Measurements from ENCODE around the gene MTM1.
A peak's percentile ranks its signal among the peaks of the same experiment; 100 is the strongest.

The MTM1 gene

GRCh38 chrX:150643958-150644357, 75.5 kb downstream of the MTM1 start:
- peaks cover 3% of the 10 kb centered on the region for H3K36me3 ChIP-seq (ENCODE audit: insufficient read depth, low read length)
- H3K9me3 ChIP-seq (ENCODE audit: control insufficient read depth, insufficient read depth, low read length): no peaks in the 10 kb centered on the region
- no peaks in the 10 kb centered on the region for H3K4me1 ChIP-seq (ENCODE audit: insufficient read depth, low read length)
- no peak overlapping the region for H3K9ac ChIP-seq (ENCODE audit: low read depth, low read length)

GRCh38 chrX:150644422-150644821, 76.0 kb downstream of the MTM1 start:
- Histone ChIP-seq H3K9me3 (ENCODE audit: control insufficient read depth, insufficient read depth, low read length) (no peaks in the 10 kb centered on the region), H3K4me1 (ENCODE audit: insufficient read depth, low read length) (no peaks in the 10 kb centered on the region), H3K36me3 (ENCODE audit: insufficient read depth, low read length) (peaks cover 3% of the 10 kb centered on the region), H3K9ac (ENCODE audit: low read depth, low read length) (no peak overlapping the region)

GRCh38 chrX:150647331-150647730, 78.9 kb downstream of the MTM1 start:
- H3K4me1 ChIP-seq (ENCODE audit: insufficient read depth, low read length): no peaks in the 10 kb centered on the region
- no peaks in the 10 kb centered on the region for H3K9me3 ChIP-seq (ENCODE audit: control insufficient read depth, insufficient read depth, low read length)
- no peaks in the 10 kb centered on the region for H3K36me3 ChIP-seq (ENCODE audit: insufficient read depth, low read length)
- H3K9ac ChIP-seq (ENCODE audit: low read depth, low read length): no peak overlapping the region

- H3K9me3 ChIP-seq (ENCODE audit: control insufficient read depth, insufficient read depth, low read length): no peaks in the 10 kb centered on the region
- no peaks in the 10 kb centered on the region for H3K4me1 ChIP-seq (ENCODE audit: insufficient read depth, low read length)
- H3K9ac ChIP-seq (ENCODE audit: low read depth, low read length): no peak overlapping the region
- H3K36me3 ChIP-seq (ENCODE audit: insufficient read depth, low read length): 0 out of 2 replicates have a peak, but pooled peaks cover 4% of the 10 kb centered on the region
These were observed 80.0 kb downstream of the MTM1 start for GRCh38 chrX:150648296-150648940.

- Histone ChIP-seq H3K36me3 (ENCODE audit: insufficient read depth, low read length) (0 out of 2 replicates have a peak, but pooled peaks cover 9% of the 10 kb centered on the region), H3K9me3 (ENCODE audit: control insufficient read depth, insufficient read depth, low read length) (no peaks in the 10 kb centered on the region), H3K4me1 (ENCODE audit: insufficient read depth, low read length) (no peaks in the 10 kb centered on the region), H3K9ac (ENCODE audit: low read depth, low read length) (no peak overlapping the region)
These were observed 80.9 kb downstream of the MTM1 start for GRCh38 chrX:150649096-150649870.

GRCh38 chrX:150651906-150652305, 83.5 kb downstream of the MTM1 start:
- no peaks in the 10 kb centered on the region for H3K4me1 ChIP-seq (ENCODE audit: insufficient read depth, low read length)
- H3K9me3 ChIP-seq (ENCODE audit: control insufficient read depth, insufficient read depth, low read length): no peaks in the 10 kb centered on the region
- no peak overlapping the region for H3K9ac ChIP-seq (ENCODE audit: low read depth, low read length)
- 0 out of 2 replicates have a peak, but pooled peaks cover 9% of the 10 kb centered on the region for H3K36me3 ChIP-seq (ENCODE audit: insufficient read depth, low read length)

- no peaks in the 10 kb centered on the region for H3K4me1 ChIP-seq (ENCODE audit: insufficient read depth, low read length)
These were observed 87.4 kb downstream of the MTM1 start for GRCh38 chrX:150655788-150656187.

GRCh38 chrX:150663073-150663472, 94.7 kb downstream of the MTM1 start:
- Histone ChIP-seq H3K9ac (ENCODE audit: low read depth, low read length) (no peak overlapping the region), H3K9me3 (ENCODE audit: control insufficient read depth, insufficient read depth, low read length) (no peaks in the 10 kb centered on the region), H3K36me3 (ENCODE audit: insufficient read depth, low read length) (no peaks in the 10 kb centered on the region; the same call in 1 of the 2 replicates), H3K4me1 (ENCODE audit: insufficient read depth, low read length) (no peaks in the 10 kb centered on the region)

More at GRCh38 chrX:150655788-150656187, 87.4 kb downstream of the MTM1 start:
- H3K9ac ChIP-seq (ENCODE audit: low read depth, low read length): no peak overlapping the region
- H3K36me3 ChIP-seq (ENCODE audit: insufficient read depth, low read length): 0 out of 2 replicates have a peak, but pooled peaks cover 9% of the 10 kb centered on the region
- no peaks in the 10 kb centered on the region for H3K9me3 ChIP-seq (ENCODE audit: control insufficient read depth, insufficient read depth, low read length)

GRCh38 chrX:150664290-150664689, 95.9 kb downstream of the MTM1 start:
- H3K36me3 ChIP-seq (ENCODE audit: insufficient read depth, low read length): no peaks in the 10 kb centered on the region; the same call in 1 of the 2 replicates
- no peaks in the 10 kb centered on the region for H3K4me1 ChIP-seq (ENCODE audit: insufficient read depth, low read length)
- no peak overlapping the region for H3K9ac ChIP-seq (ENCODE audit: low read depth, low read length)
- no peaks in the 10 kb centered on the region for H3K9me3 ChIP-seq (ENCODE audit: control insufficient read depth, insufficient read depth, low read length)

- Histone ChIP-seq H3K4me1 (ENCODE audit: insufficient read depth, low read length) (no peaks in the 10 kb centered on the region), H3K9me3 (ENCODE audit: control insufficient read depth, insufficient read depth, low read length) (0 out of 2 replicates have a peak, but pooled peaks cover 4% of the 10 kb centered on the region), H3K36me3 (ENCODE audit: insufficient read depth, low read length) (no peaks in the 10 kb centered on the region; the same call in 1 of the 2 replicates), H3K9ac (ENCODE audit: low read depth, low read length) (no peak overlapping the region)
These were observed 107.8 kb downstream of the MTM1 start for GRCh38 chrX:150676221-150676620.

- Histone ChIP-seq H3K9me3 (ENCODE audit: control insufficient read depth, insufficient read depth, low read length) (0 out of 2 replicates have a peak, but pooled peaks cover 4% of the 10 kb centered on the region), H3K9ac (ENCODE audit: low read depth, low read length) (no peak overlapping the region), H3K36me3 (ENCODE audit: insufficient read depth, low read length) (no peaks in the 10 kb centered on the region), H3K4me1 (ENCODE audit: insufficient read depth, low read length) (peaks cover 4% of the 10 kb centered on the region; the same call in 1 of the 2 replicates)
These were observed 112.6 kb downstream of the MTM1 start for GRCh38 chrX:150680974-150681373.

- H3K9me3 ChIP-seq (ENCODE audit: control insufficient read depth, insufficient read depth, low read length): no peaks in the 10 kb centered on the region
- H3K4me1 ChIP-seq (ENCODE audit: insufficient read depth, low read length): peaks cover 4% of the 10 kb centered on the region
- no peak overlapping the region for H3K9ac ChIP-seq (ENCODE audit: low read depth, low read length)
- H3K36me3 ChIP-seq (ENCODE audit: insufficient read depth, low read length): no peaks in the 10 kb centered on the region
These were observed 114.7 kb downstream of the MTM1 start for GRCh38 chrX:150683112-150683511.

- H3K4me1 ChIP-seq (ENCODE audit: insufficient read depth, low read length): peaks cover 6% of the 10 kb centered on the region
- H3K9me3 ChIP-seq (ENCODE audit: control insufficient read depth, insufficient read depth, low read length): no peaks in the 10 kb centered on the region
- H3K9ac ChIP-seq (ENCODE audit: low read depth, low read length): no peak overlapping the region
- no peaks in the 10 kb centered on the region for H3K36me3 ChIP-seq (ENCODE audit: insufficient read depth, low read length)
These were observed 115.2 kb downstream of the MTM1 start for GRCh38 chrX:150683536-150684146.

GRCh38 chrX:150688911-150689451, 120.6 kb downstream of the MTM1 start:
- Histone ChIP-seq H3K4me1 (ENCODE audit: insufficient read depth, low read length) (peaks cover 7% of the 10 kb centered on the region), H3K9me3 (ENCODE audit: control insufficient read depth, insufficient read depth, low read length) (no peaks in the 10 kb centered on the region; the same call in 1 of the 2 replicates), H3K36me3 (ENCODE audit: insufficient read depth, low read length) (no peaks in the 10 kb centered on the region), H3K9ac (ENCODE audit: low read depth, low read length) (peak overlapping the region; percentile 23; the same call in 1 of the 2 replicates)
